Ishikawa (cell line): ENCODE measurements around the gene INSIG1.

Experiments used
- CEBPB ChIP-seq: IDR thresholded peaks from 2 replicates; pipeline ENCODE4 v1.6.1; 2012
- CREB1 ChIP-seq: IDR thresholded peaks from 2 replicates; pipeline ENCODE4 v1.6.1; 2012; ENCODE audit warnings: low read depth
- EGR1 ChIP-seq: IDR thresholded peaks from 2 replicates; pipeline ENCODE4 v1.6.1; 2012
- EP300 ChIP-seq: IDR thresholded peaks from 2 replicates; pipeline ENCODE4 v1.6.1; 2012; ENCODE audit warnings: borderline replicate concordance
- FOXM1 ChIP-seq: IDR thresholded peaks from 2 replicates; pipeline ENCODE4 v1.6.1; 2012; ENCODE audit warnings: low read depth, borderline replicate concordance
- NFIC ChIP-seq: IDR thresholded peaks from 2 replicates; pipeline ENCODE4 v1.6.1; 2012
- RAD21 ChIP-seq: IDR thresholded peaks from 2 replicates; pipeline ENCODE4 v1.6.1; 2012; ENCODE audit warnings: low read depth
- TAF1 ChIP-seq: IDR thresholded peaks from 2 replicates; pipeline ENCODE4 v1.6.1; 2012; ENCODE audit warnings: low read depth, mild to moderate bottlenecking
- TCF12 ChIP-seq: IDR thresholded peaks from 2 replicates; pipeline ENCODE4 v1.6.1; 2012; ENCODE audit warnings: low read depth
- TEAD4 ChIP-seq: IDR thresholded peaks from 2 replicates; pipeline ENCODE4 v1.6.1; 2012
- YY1 ChIP-seq: IDR thresholded peaks from 2 replicates; pipeline ENCODE4 v1.6.1; 2012; ENCODE audit warnings: low read depth
- ZBTB7A ChIP-seq: IDR thresholded peaks from 2 replicates; pipeline ENCODE4 v1.6.1; 2012; ENCODE audit warnings: low read depth
- TF ChIP-seq, protein P1 (sequence below): IDR thresholded peaks from 2 replicates; pipeline ENCODE4 v1.6.1; 2012; ENCODE audit warnings: low read depth, mild to moderate bottlenecking
- TF ChIP-seq, protein P2 (sequence below): IDR thresholded peaks from 2 replicates; pipeline ENCODE4 v1.6.1; 2012
- TF ChIP-seq, protein P3 (sequence below): IDR thresholded peaks from 2 replicates; pipeline ENCODE4 v1.6.1; 2012

INSIG1 gene

DNA sequence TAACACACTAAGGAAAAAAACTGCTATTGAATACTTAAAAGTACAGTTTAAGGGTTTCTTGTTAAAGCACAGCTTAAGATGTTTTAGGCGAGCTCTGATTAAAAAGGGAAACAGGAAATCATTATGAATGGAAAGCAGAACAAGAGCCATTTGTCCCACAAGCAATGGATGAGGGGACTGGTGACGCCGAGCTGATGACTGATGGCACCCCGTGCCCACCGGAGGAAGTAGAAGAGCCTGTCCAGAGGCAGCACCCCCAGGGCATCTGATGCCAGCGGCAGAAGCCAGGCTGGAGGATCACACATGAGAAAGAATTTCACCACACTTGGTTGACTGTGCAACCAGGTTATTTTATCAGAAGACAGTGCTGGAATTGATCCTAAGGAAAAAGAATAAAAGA, 15.0 kb upstream of the INSIG1 start:
- TF ChIP-seq EGR1 = no peak

DNA sequence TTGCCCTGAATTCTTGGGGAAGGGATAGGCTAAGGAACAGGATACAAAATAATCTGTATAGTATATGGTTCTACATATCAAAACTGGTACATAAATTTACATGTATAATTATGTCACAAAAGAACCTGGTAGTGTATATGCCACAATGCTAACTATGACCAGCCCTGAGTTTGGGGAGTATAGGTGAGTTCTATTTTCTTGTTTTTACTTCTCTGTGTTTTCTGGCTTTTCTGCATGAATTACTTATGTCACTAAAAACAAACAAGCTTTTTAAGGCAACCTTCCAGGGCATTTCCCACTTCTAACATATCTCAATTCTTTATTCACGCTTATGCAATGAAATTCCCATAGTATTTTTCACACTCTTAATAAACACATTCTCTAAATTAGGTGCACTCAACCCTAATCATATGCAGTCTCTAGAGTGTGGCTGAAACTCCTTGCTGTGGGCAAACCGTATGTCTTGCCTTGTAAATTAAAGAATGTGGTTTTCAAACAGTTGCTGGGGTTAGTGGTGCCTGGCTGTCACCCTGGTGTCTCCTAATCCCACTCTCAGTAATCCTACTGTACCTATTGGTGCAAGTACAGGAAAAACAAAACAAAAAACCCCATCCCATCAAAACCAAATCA, 14.0 kb upstream of the INSIG1 start:
- TF ChIP-seq FOXM1 = no peak
- TF ChIP-seq, protein P1, sequence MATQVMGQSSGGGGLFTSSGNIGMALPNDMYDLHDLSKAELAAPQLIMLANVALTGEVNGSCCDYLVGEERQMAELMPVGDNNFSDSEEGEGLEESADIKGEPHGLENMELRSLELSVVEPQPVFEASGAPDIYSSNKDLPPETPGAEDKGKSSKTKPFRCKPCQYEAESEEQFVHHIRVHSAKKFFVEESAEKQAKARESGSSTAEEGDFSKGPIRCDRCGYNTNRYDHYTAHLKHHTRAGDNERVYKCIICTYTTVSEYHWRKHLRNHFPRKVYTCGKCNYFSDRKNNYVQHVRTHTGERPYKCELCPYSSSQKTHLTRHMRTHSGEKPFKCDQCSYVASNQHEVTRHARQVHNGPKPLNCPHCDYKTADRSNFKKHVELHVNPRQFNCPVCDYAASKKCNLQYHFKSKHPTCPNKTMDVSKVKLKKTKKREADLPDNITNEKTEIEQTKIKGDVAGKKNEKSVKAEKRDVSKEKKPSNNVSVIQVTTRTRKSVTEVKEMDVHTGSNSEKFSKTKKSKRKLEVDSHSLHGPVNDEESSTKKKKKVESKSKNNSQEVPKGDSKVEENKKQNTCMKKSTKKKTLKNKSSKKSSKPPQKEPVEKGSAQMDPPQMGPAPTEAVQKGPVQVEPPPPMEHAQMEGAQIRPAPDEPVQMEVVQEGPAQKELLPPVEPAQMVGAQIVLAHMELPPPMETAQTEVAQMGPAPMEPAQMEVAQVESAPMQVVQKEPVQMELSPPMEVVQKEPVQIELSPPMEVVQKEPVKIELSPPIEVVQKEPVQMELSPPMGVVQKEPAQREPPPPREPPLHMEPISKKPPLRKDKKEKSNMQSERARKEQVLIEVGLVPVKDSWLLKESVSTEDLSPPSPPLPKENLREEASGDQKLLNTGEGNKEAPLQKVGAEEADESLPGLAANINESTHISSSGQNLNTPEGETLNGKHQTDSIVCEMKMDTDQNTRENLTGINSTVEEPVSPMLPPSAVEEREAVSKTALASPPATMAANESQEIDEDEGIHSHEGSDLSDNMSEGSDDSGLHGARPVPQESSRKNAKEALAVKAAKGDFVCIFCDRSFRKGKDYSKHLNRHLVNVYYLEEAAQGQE = no peak
- TF ChIP-seq CREB1 = no peak
- TF ChIP-seq, protein P2, sequence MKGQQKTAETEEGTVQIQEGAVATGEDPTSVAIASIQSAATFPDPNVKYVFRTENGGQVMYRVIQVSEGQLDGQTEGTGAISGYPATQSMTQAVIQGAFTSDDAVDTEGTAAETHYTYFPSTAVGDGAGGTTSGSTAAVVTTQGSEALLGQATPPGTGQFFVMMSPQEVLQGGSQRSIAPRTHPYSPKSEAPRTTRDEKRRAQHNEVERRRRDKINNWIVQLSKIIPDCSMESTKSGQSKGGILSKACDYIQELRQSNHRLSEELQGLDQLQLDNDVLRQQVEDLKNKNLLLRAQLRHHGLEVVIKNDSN = no peak

DNA sequence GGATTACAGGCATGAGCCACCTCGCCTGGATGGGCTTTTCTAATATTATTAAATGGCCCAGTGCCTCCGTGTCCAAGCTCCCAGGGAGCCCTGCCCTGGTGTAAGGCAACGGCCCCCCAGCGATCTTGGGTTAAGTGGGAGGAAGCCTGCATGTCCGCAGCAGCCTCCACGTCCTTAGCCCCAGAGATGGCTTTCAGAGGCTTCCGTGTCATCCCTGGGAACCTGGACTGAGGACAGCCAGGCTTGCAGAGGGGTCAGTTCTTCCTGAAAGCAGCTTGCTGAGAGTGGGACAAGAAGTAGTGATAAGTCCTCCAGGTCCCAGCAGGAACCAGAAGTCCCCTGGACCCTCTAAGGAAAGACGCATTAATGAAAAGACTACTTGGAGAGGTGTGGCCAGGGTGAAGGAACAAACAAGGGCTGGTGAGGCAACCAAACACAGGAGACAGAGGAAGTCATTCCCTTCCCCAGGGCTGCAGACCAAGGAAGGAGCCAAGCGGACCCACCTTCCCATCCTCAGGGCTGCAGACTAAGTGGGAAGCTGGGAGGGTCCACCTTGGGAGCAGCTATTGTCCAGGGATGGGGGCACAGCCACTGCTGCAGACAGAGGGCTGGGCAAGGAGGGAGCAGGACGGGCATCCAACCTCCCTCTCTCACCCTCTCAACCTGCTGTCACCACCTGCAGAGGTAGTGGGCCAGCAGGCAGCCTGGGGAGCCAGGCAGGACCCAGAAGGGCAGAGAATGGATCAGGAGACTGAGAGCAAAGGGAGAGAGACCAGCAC, 13.0 kb upstream of the INSIG1 start:
- TF ChIP-seq ZBTB7A = no peak
- TF ChIP-seq TAF1 = no peak
- no peak for TF ChIP-seq EP300
- TF ChIP-seq, protein P1 = no peak
- no peak for TF ChIP-seq TCF12
- TF ChIP-seq, protein P2 = no peak

DNA sequence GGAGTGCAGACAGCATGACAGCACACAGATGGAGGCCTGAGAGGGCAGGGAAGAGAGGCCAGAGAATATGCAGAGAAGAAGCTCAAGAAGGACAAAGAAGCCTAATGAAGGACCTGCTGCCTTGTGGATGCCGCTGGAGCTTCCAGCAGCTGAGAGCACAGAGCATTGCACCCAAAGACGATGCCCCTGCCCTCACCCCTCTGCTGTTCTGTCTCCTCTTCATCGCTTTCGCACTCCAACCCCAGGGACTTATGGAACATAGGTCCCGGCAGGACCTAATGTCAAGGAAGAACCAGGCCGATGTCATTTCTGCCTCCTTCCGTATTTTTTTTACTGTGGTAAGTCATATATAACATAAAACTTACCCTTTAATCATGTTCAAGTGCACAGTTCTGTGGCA, 12.3 kb upstream of the INSIG1 start:
- TF ChIP-seq NFIC = no peak
- TF ChIP-seq EP300 = no peak
- TF ChIP-seq FOXM1 = no peak
- TF ChIP-seq TEAD4 = no peak
- TF ChIP-seq YY1 = no peak
- no peak for TF ChIP-seq ZBTB7A
- TF ChIP-seq, protein P1 = no peak
- TF ChIP-seq, protein P2 = no peak
- no peak for TF ChIP-seq EGR1
- no peak for TF ChIP-seq CREB1
- no peak for TF ChIP-seq TAF1
- TF ChIP-seq, protein P3, sequence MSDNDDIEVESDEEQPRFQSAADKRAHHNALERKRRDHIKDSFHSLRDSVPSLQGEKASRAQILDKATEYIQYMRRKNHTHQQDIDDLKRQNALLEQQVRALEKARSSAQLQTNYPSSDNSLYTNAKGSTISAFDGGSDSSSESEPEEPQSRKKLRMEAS = no peak
- no peak for TF ChIP-seq CEBPB
- no peak for TF ChIP-seq RAD21
- TF ChIP-seq TCF12 = no peak

DNA sequence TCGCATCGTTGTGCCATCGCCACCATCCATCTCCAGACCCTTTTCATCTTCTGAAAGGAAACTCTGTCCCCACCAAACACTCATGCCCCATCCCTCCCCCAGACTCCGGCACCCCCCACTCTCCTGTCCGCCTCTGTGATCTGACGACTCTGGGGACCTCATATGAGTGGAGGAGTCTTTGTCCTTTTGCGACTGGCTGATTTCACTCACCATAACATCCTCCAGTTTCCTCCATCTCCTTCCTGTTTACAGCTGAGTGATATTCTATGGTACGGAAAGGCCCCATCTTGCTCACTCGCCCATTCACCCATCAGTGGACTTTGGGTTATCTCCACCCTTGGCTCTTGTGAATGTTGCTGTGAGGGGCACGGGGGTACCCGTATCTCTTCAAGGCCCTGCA, 11.8 kb upstream of the INSIG1 start:
- TF ChIP-seq FOXM1 (no peak), TEAD4 (no peak), EP300 (no peak), YY1 (no peak), NFIC (no peak)
- TF ChIP-seq, protein P2 = no peak
